Fibroblast of mammary gland (primary cell): ENCODE data around the gene FIGN.

Experiments
- DNase-seq: peaks from one replicate; pipeline ENCODE4 v3.0.0-alpha.2; 2010; ENCODE audit warnings: low read depth
- H3K4me3 ChIP-seq: 2 replicates; pipeline ENCODE4 v1.5.1; 2011; ENCODE audit warnings: low read depth, mild to moderate bottlenecking, low read length, moderate library complexity; ENCODE audit not compliant: control insufficient read depth
- TF ChIP-seq, protein P1 (sequence below): conservative IDR thresholded peaks from 2 replicates; pipeline ENCODE4 v1.5.1; 2011; ENCODE audit warnings: low read depth, low read length, inconsistent platforms; ENCODE audit not compliant: control insufficient read depth, insufficient read depth

The FIGN gene

GRCh38 chr2:163774862-163775261 lies 39.1 kb upstream of the FIGN start:
- DNase-seq, result peak; percentile 91
- TF ChIP-seq, protein P1, sequence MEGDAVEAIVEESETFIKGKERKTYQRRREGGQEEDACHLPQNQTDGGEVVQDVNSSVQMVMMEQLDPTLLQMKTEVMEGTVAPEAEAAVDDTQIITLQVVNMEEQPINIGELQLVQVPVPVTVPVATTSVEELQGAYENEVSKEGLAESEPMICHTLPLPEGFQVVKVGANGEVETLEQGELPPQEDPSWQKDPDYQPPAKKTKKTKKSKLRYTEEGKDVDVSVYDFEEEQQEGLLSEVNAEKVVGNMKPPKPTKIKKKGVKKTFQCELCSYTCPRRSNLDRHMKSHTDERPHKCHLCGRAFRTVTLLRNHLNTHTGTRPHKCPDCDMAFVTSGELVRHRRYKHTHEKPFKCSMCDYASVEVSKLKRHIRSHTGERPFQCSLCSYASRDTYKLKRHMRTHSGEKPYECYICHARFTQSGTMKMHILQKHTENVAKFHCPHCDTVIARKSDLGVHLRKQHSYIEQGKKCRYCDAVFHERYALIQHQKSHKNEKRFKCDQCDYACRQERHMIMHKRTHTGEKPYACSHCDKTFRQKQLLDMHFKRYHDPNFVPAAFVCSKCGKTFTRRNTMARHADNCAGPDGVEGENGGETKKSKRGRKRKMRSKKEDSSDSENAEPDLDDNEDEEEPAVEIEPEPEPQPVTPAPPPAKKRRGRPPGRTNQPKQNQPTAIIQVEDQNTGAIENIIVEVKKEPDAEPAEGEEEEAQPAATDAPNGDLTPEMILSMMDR, result no peak
- H3K4me3 ChIP-seq, result no peak overlapping the region

DNA sequence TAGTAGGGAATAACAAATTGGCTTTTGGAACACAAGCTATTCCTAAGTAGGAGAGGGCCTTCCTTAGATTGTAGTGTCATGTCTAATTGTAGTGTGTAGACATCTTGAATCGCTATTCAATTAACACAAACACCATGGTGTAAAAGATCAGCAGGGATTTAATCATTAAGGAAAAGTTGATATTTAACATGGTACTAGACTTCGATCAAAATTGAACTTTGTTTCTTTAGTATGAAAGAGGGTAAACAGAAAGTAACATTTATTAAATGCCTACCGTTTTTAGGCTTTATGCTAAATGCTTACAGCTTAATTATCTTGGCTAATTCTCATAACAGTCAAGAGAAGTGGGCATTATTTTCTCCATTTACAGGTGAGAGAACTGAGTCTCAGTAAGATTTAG lies 37.5 kb upstream of the FIGN start:
- no peak overlapping the region for H3K4me3 ChIP-seq
- TF ChIP-seq, protein P1, result no peak
- no peak for DNase-seq

GRCh38 chr2:163771596-163771995 lies 35.8 kb upstream of the FIGN start:
- DNase-seq, result no peak
- H3K4me3 ChIP-seq, result no peak overlapping the region
- TF ChIP-seq, protein P1, result no peak

DNA sequence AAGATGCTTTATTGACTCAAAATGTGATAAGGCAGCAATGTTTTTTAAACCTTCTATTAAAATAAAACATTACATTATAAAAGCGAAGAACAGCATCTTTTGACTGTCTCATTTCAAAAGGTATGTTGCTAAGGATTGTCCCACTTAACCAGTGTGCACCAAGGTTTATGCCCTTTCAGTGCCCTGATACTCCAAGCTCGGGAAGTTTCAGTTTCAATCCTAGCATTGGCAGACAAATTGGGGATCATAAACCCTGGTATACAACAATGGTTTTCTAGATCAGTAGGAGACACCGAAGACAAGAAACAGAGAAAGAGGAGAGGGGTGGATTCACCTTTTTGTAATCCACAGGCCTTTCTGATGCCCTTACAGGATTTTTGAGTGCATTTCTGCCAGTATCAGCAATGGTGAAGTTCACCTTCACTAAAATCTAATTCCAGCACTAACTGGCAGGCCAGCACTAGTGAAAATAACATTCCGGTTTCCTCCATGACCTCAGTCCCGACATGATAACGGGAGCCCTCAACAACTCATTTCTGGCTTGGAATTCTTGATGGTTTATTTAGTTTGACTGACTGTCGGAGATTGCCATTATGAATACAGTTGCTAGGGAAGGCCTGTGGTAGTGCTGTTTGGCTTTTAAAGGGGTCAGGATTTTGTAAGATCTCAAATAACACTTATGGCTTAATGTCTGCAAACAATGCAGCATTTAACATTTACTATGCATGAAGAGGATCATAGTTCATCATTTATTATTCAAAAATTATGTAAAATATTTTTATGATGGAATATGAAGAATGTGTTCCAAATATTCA lies 33.3 kb upstream of the FIGN start:
- DNase-seq, result no peak
- H3K4me3 ChIP-seq, result no peak overlapping the region
- TF ChIP-seq, protein P1, result no peak

- DNase-seq, result no peak
- TF ChIP-seq, protein P1, result no peak
- H3K4me3 ChIP-seq, result no peak overlapping the region
Measured at GRCh38 chr2:163767097-163767496, 31.3 kb upstream of the FIGN start.

DNA sequence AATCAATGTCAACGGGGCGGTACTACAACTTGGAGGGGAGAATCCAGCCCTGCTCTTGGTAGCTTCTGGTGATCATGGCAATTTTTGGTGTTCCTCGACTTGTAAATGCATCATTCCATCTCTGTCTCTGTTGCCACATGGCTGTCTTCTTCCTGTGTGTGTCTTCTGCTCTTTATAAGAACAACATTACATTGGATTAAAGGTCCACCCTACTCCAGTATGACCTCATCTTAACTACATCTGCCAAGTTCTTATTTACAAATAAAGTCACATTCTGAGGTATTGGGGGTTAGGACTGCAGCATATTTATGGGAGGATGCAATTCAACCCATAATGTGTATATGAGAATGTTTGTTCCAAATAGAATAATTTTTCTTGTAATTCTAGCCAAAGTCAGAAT lies 28.8 kb upstream of the FIGN start:
- no peak for DNase-seq
- H3K4me3 ChIP-seq, result no peak overlapping the region
- TF ChIP-seq, protein P1, result no peak
